Amygdala (tissue), 56 donors: ENCODE data around the gene CADPS.

Experiments
- DNase-seq, 56 donors: peaks; one replicate each; lab custom pipeline; 2025; lab: John Stamatoyannopoulos, UW

The CADPS gene

GRCh38 chr3:62700357-62700756 lies 174.9 kb downstream of the CADPS start:
- no peak for DNase-seq

GRCh38 chr3:62699728-62700127 lies 175.5 kb downstream of the CADPS start:
- DNase-seq: no peak

- DNase-seq: no peak
These were observed 179.2 kb downstream of the CADPS start for GRCh38 chr3:62696011-62696410.

GRCh38 chr3:62688812-62689211 lies 186.4 kb downstream of the CADPS start:
- no peak for DNase-seq

- DNase-seq: no peak
These were observed 187.2 kb downstream of the CADPS start for GRCh38 chr3:62688050-62688449.

- DNase-seq: peak in 6 of 56 donors; percentile 1 to 19 (median 4)
These were observed 188.5 kb downstream of the CADPS start for GRCh38 chr3:62686503-62687294.

- DNase-seq: no peak
These were observed 192.4 kb downstream of the CADPS start for GRCh38 chr3:62682826-62683225.

- DNase-seq: no peak
These were observed 195.2 kb downstream of the CADPS start for GRCh38 chr3:62679988-62680387.

- DNase-seq: no peak
These were observed 196.4 kb downstream of the CADPS start for GRCh38 chr3:62678841-62679240.

- no peak for DNase-seq
These were observed 197.3 kb downstream of the CADPS start for GRCh38 chr3:62677926-62678325.

GRCh38 chr3:62676689-62677271 lies 198.4 kb downstream of the CADPS start:
- DNase-seq: no peak

GRCh38 chr3:62675492-62675891 lies 199.7 kb downstream of the CADPS start:
- DNase-seq: no peak

GRCh38 chr3:62672988-62673313 lies 202.3 kb downstream of the CADPS start:
- DNase-seq: no peak

- no peak for DNase-seq
These were observed 202.8 kb downstream of the CADPS start for GRCh38 chr3:62672270-62672987.

- no peak for DNase-seq
These were observed 204.9 kb downstream of the CADPS start for GRCh38 chr3:62670351-62670750.

- DNase-seq: no peak
These were observed 206.1 kb downstream of the CADPS start for GRCh38 chr3:62669161-62669560.

- DNase-seq: no peak
These were observed 207.5 kb downstream of the CADPS start for GRCh38 chr3:62667714-62668113.

GRCh38 chr3:62665627-62666437 lies 209.4 kb downstream of the CADPS start:
- peak in 46 of 56 donors; percentile 5 to 79 (median 42) for DNase-seq

- DNase-seq: no peak
These were observed 212.5 kb downstream of the CADPS start for GRCh38 chr3:62662677-62663076.

- no peak for DNase-seq
These were observed 215.6 kb downstream of the CADPS start for GRCh38 chr3:62659660-62660059.

- no peak for DNase-seq
These were observed 219.5 kb downstream of the CADPS start for GRCh38 chr3:62655691-62656063.
